ENCODE results near the gene PRDM16. TPM values are rescaled to one million over a fixed set of nuclear protein-coding genes. Genes with fewer than 3 reads are reported as not detected.

Gene PRDM16
- polyA plus RNA-seq, 1 donor from 2014 or later, result 0.21 TPM

- H3K4me2 ChIP-seq (ENCODE audit: low read length), result no peak overlapping the region
- H3F3A ChIP-seq (ENCODE audit: insufficient read depth, low read length, poor library complexity, severe bottlenecking), result peaks cover 3% of the 10 kb centered on the region
- H3K9me3 ChIP-seq (ENCODE audit: low read length), result no peaks in the 10 kb centered on the region
- H3K27ac ChIP-seq (ENCODE audit: low read length), result no peak overlapping the region
- TF ChIP-seq SMC3 (conservative IDR thresholded peaks at IDR 0.05; ENCODE audit: poor library complexity), result no peak
- no peak for TF ChIP-seq POLR2AphosphoS5 (IDR thresholded peaks at IDR 0.05)
- no peaks in the 10 kb centered on the region for H3K79me2 ChIP-seq (replicated peaks; ENCODE audit: insufficient read depth, low read length)
- H3K36me3 ChIP-seq (ENCODE audit: insufficient read depth, low read length), result no peaks in the 10 kb centered on the region
- H3K4me3 ChIP-seq (ENCODE audit: low read length), result no peak overlapping the region
- H3K27me3 ChIP-seq (ENCODE audit: insufficient read depth, low read depth, low read length), result no peaks in the 10 kb centered on the region
- no peaks in the 10 kb centered on the region for H3K9me2 ChIP-seq (ENCODE audit: insufficient read depth, low read length)
- H2AFZ ChIP-seq (ENCODE audit: low read depth, low read length), result no peak overlapping the region
- H4K20me1 ChIP-seq (ENCODE audit: insufficient read depth), result no peaks in the 10 kb centered on the region
- H3K9ac ChIP-seq (ENCODE audit: low read length), result no peak overlapping the region
Observed at GRCh38 chr1:3356827-3357460, 287.9 kb downstream of the PRDM16 start.

DNA sequence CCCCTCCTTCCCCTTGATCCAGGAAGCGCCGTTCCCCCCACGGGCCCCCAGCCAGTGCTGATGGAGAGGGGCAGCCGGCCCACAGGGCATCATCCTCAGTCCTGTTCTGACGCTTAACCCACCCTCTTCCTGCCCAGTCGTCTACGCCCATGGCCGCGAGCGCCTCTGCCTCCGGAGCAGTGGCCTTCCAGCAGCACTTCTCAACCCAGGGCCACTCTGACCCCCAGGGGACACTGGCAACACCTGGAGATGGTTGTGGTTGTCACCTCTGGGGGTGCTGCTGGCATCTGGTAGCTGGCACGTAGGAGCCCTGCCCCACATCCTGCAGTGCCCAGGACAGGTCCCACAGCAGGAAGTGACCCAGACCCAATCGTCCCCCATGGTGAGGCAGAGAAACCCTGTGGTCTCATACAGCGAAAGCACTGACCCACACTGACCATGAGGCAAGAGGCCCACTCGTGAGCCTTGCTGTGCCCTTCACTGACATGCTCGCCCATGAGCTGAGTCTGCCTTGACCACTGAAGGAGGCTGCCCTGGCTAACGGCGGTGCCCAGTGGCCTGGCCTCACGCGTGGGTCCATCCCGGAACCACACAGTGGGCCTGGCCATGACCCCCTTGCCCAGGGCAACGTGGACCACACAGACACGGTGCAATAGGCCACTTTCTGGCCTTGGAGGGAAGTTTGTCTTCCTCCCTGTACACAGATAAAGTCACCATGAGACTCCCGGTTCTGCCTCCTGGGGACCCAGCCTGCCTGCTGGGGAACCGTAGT lies 288.7 kb downstream of the PRDM16 start:
- Histone ChIP-seq H3K79me2 (replicated peaks; ENCODE audit: insufficient read depth, low read length) (no peaks in the 10 kb centered on the region), H3K36me3 (ENCODE audit: insufficient read depth, low read length) (no peaks in the 10 kb centered on the region), H2AFZ (ENCODE audit: low read depth, low read length) (no peak overlapping the region), H3K9me3 (ENCODE audit: low read length) (no peaks in the 10 kb centered on the region), H3K27me3 (ENCODE audit: insufficient read depth, low read depth, low read length) (no peaks in the 10 kb centered on the region), H3K4me3 (ENCODE audit: low read length) (no peak overlapping the region), H3F3A (ENCODE audit: insufficient read depth, low read length, poor library complexity, severe bottlenecking) (no peaks in the 10 kb centered on the region), H3K9ac (ENCODE audit: low read length) (no peak overlapping the region), H3K4me2 (ENCODE audit: low read length) (no peak overlapping the region), H3K9me2 (ENCODE audit: insufficient read depth, low read length) (no peaks in the 10 kb centered on the region), H4K20me1 (ENCODE audit: insufficient read depth) (no peaks in the 10 kb centered on the region), H3K27ac (ENCODE audit: low read length) (no peak overlapping the region)
- TF ChIP-seq TAF1 (IDR thresholded peaks at IDR 0.05; ENCODE audit: low read depth), result no peak
- TF ChIP-seq SMC3 (conservative IDR thresholded peaks at IDR 0.05; ENCODE audit: poor library complexity), result no peak
- TF ChIP-seq EZH2 (IDR thresholded peaks at IDR 0.05; ENCODE audit: borderline replicate concordance, insufficient read depth, low read length, poor library complexity, severe bottlenecking), result no peak
- no peak for TF ChIP-seq EP300 (conservative IDR thresholded peaks at IDR 0.05; ENCODE audit: poor library complexity, severe bottlenecking)
- no peak for TF ChIP-seq POLR2AphosphoS5 (IDR thresholded peaks at IDR 0.05)
- no peak for TF ChIP-seq REST (IDR thresholded peaks at IDR 0.05; ENCODE audit: borderline replicate concordance)
- no peak for TF ChIP-seq MXI1 (conservative IDR thresholded peaks at IDR 0.05; ENCODE audit: poor library complexity, severe bottlenecking)
- TF ChIP-seq RAD21 (conservative IDR thresholded peaks at IDR 0.05), result no peak
- no peak for TF ChIP-seq CTCF (IDR thresholded peaks at IDR 0.05; ENCODE audit: poor library complexity, severe bottlenecking)

Data from neural cell (in vitro differentiated cells).